ENCODE measurements around the gene CFAP68. TPM values are rescaled to one million over a fixed set of nuclear protein-coding genes. Genes with fewer than 3 reads are reported as not detected.

Gene CFAP68
- total RNA-seq, 1 experiment from 2014 or later = 23.9 TPM

Other genes starting within 250 kb of the CFAP68 start
- gene PPP2R1B, start 113.2 kb upstream of the CFAP68 start, total RNA-seq (2014; rRNA removed; shearing (Covaris generic)) = 29.8 and 35.4 TPM in 2 replicates
- gene ALG9, start 8.0 kb upstream of the CFAP68 start, total RNA-seq (2014; rRNA removed; shearing (Covaris generic)) = 29.7 and 31.4 TPM in 2 replicates
- gene FDXACB1, start 376 bp upstream of the CFAP68 start, total RNA-seq (2014; rRNA removed; shearing (Covaris generic)) = 0.77 and 1.2 TPM in 2 replicates
- 3.4 and 4.1 TPM in 2 replicates for gene CRYAB, start 32.2 kb downstream of the CFAP68 start, total RNA-seq (2014; rRNA removed; shearing (Covaris generic))
- 1.0 and 1.5 TPM in 2 replicates for gene HSPB2, start 33.2 kb downstream of the CFAP68 start, total RNA-seq (2014; rRNA removed; shearing (Covaris generic))
- gene C11orf52, start 39.4 kb downstream of the CFAP68 start, total RNA-seq (2014; rRNA removed; shearing (Covaris generic)) = 0.53 and 1.4 TPM in 2 replicates
- 6.8 and 7.3 TPM in 2 replicates for gene DIXDC1, start 57.8 kb downstream of the CFAP68 start, total RNA-seq (2014; rRNA removed; shearing (Covaris generic))
- 48.4 and 52.3 TPM in 2 replicates for gene DLAT, start 145.9 kb downstream of the CFAP68 start, total RNA-seq (2014; rRNA removed; shearing (Covaris generic))
- 0.99 and 1.4 TPM in 2 replicates for gene PIH1D2, start 194.5 kb downstream of the CFAP68 start, total RNA-seq (2014; rRNA removed; shearing (Covaris generic))
- 19.5 and 22.9 TPM in 2 replicates for gene NKAPD1, start 194.8 kb downstream of the CFAP68 start, total RNA-seq (2014; rRNA removed; shearing (Covaris generic))
- 48.2 and 64.5 TPM in 2 replicates for gene TIMM8B, start 207.2 kb downstream of the CFAP68 start, total RNA-seq (2014; rRNA removed; shearing (Covaris generic))
- gene SDHD, start 207.3 kb downstream of the CFAP68 start, total RNA-seq (2014; rRNA removed; shearing (Covaris generic)) = 90.3 and 98.1 TPM in 2 replicates